OCI-LY3 (cell line): ENCODE measurements around the gene TRPM5.

Source experiments
- H2AFZ ChIP-seq: fragments of 200-600, 300-600 bp; shearing (Covaris generic); 2 replicates; pipeline ENCODE4 v1.6.0; 2014; ENCODE audit warnings: antibody characterized with exemption, low read depth, low read length
- H3K27ac ChIP-seq: fragments of 200-600, 300-600 bp; sonication (generic); 2 replicates; pipeline ENCODE4 v1.5.1; 2014; ENCODE audit warnings: mild to moderate bottlenecking, low read length, moderate library complexity, mixed read lengths
- H3K27me3 ChIP-seq: fragments of 200-600, 300-600 bp; sonication (generic); 2 replicates; pipeline ENCODE4 v1.6.1; 2014; ENCODE audit warnings: low read depth, low read length, mixed read lengths
- H3K36me3 ChIP-seq: fragments of 200-600, 300-600 bp; sonication (generic); replicated peaks from 2 replicates; pipeline ENCODE3; 2014; ENCODE audit warnings: low read depth, low read length, mixed read lengths
- H3K4me1 ChIP-seq: fragments of 300-600, 200-600 bp; sonication (generic); 2 replicates; pipeline ENCODE4 v1.6.1; 2014; ENCODE audit warnings: low read length, mixed read lengths
- H3K4me2 ChIP-seq: fragments of 200-600, 300-600 bp; sonication (generic); 2 replicates; pipeline ENCODE4 v1.6.1; 2014; ENCODE audit warnings: low read length, mixed read lengths
- H3K4me3 ChIP-seq: fragments of 300-600, 200-600 bp; sonication (generic); 2 replicates; pipeline ENCODE4 v1.5.1; 2014; ENCODE audit warnings: antibody characterized with exemption, mild to moderate bottlenecking, low read length, moderate library complexity
- H3K79me2 ChIP-seq: fragments of 300-600, 200-600 bp; shearing (Covaris generic); 2 replicates; pipeline ENCODE4 v1.6.1; 2014; ENCODE audit warnings: mild to moderate bottlenecking, low read length, mixed read lengths
- H3K9ac ChIP-seq: fragments of 300-600, 200-600 bp; shearing (Covaris generic); 2 replicates; pipeline ENCODE4 v1.6.0; 2014; ENCODE audit warnings: mild to moderate bottlenecking, low read length, moderate library complexity
- H3K9me3 ChIP-seq: fragments of 200-600, 300-600 bp; shearing (Covaris generic); 2 replicates; pipeline ENCODE4 v1.6.1; 2014; ENCODE audit warnings: low read length, mixed read lengths; ENCODE audit not compliant: insufficient read depth
- H4K20me1 ChIP-seq: fragments of 200-600, 300-600 bp; sonication (generic); 2 replicates; pipeline ENCODE4 v1.6.1; 2016; ENCODE audit warnings: low read length, mixed read lengths; ENCODE audit not compliant: insufficient read depth
- EZH2phosphoT487 ChIP-seq: fragments of 200-600 bp; shearing (Covaris generic); IDR thresholded peaks from 2 replicates; pipeline ENCODE4 v1.6.1; 2018; ENCODE audit warnings: antibody characterized with exemption, mixed run types, low read depth
- TF ChIP-seq, protein P1 (sequence below): fragments of 200-600, 300-600 bp; sonication (generic); IDR thresholded peaks from 2 replicates; pipeline ENCODE4 v1.5.1; 2014; ENCODE audit warnings: antibody characterized with exemption, low read length, low read depth

Gene TRPM5

DNA sequence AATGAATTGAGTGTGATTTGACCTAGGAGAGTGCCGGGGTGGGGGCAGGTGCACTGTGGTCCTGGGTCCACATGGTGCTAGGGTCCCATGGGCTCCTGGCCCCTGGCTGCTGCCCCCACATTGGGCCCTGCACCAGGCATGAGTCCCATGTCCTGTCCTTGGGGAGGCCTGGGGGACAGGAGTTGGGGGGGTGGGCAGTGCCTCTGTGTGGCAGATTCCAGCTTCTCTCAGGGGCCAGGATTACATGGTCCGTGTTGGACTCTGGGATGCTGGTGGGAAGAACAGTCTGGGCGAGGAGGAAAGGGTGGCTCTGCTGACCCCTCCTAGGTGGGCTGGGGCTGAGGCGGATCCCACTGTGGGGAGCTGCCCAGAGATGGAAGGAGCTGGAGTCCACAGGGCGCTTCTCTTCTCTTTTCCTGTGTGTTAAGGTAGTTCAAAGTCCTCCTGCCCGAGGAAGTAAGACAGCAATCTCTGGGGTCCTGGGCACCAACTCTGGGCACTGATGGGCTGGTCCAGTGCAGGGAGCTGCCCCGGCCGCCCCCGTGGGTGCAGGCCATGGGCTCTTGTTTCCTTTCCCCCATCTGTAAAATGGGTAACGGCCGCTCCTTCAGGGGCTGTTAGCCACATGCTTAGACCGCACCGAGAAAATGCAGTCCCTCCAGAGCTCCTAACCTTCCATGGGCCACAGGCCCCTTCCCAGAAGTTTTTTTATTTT is 20.3 kb upstream of the TRPM5 start:
- no peak overlapping the region for H3K9ac ChIP-seq
- TF ChIP-seq, protein P1, sequence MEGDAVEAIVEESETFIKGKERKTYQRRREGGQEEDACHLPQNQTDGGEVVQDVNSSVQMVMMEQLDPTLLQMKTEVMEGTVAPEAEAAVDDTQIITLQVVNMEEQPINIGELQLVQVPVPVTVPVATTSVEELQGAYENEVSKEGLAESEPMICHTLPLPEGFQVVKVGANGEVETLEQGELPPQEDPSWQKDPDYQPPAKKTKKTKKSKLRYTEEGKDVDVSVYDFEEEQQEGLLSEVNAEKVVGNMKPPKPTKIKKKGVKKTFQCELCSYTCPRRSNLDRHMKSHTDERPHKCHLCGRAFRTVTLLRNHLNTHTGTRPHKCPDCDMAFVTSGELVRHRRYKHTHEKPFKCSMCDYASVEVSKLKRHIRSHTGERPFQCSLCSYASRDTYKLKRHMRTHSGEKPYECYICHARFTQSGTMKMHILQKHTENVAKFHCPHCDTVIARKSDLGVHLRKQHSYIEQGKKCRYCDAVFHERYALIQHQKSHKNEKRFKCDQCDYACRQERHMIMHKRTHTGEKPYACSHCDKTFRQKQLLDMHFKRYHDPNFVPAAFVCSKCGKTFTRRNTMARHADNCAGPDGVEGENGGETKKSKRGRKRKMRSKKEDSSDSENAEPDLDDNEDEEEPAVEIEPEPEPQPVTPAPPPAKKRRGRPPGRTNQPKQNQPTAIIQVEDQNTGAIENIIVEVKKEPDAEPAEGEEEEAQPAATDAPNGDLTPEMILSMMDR, result no peak
- TF ChIP-seq EZH2phosphoT487, result no peak
- no peak overlapping the region for H3K27ac ChIP-seq
- H4K20me1 ChIP-seq, result no peaks in the 10 kb centered on the region
- H3K27me3 ChIP-seq, result no peaks in the 10 kb centered on the region
- H3K4me1 ChIP-seq, result no peaks in the 10 kb centered on the region
- no peaks in the 10 kb centered on the region for H3K36me3 ChIP-seq
- no peaks in the 10 kb centered on the region for H3K79me2 ChIP-seq
- H3K4me3 ChIP-seq, result no peak overlapping the region
- H3K9me3 ChIP-seq, result no peaks in the 10 kb centered on the region
- H3K4me2 ChIP-seq, result no peak overlapping the region
- no peak overlapping the region for H2AFZ ChIP-seq

DNA sequence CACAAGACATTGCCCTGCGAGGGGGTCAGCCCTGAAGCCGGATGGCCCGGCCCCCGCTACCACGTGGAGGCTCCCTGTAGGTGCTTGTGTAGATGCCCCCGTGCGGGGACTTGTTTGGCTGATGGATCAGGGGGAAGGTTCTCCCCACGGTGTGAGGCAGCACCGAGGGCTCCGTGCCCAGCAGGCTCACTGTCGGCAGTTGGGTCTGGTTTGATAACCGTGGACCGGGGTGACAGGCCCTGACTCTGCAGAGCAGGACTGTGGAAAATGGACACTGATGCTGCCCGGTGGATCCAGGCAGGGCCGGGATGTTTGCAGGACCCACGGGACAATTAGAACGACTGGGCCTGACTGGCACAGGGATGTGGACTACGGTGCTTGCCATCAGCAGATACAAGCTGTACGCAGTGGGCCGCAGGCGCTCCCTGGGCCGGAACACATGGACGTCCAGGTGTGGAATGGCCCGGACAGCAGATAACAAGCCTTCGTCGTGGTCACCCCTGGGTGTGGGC is 19.5 kb upstream of the TRPM5 start:
- no peak overlapping the region for H3K4me2 ChIP-seq
- H2AFZ ChIP-seq, result no peak overlapping the region
- H3K9ac ChIP-seq, result no peak overlapping the region
- H3K79me2 ChIP-seq, result no peaks in the 10 kb centered on the region
- H3K27ac ChIP-seq, result no peak overlapping the region
- no peaks in the 10 kb centered on the region for H3K27me3 ChIP-seq
- TF ChIP-seq, protein P1, result no peak
- TF ChIP-seq EZH2phosphoT487, result no peak
- H3K36me3 ChIP-seq, result no peaks in the 10 kb centered on the region
- no peaks in the 10 kb centered on the region for H3K4me1 ChIP-seq
- H3K4me3 ChIP-seq, result no peak overlapping the region
- no peaks in the 10 kb centered on the region for H3K9me3 ChIP-seq
- no peaks in the 10 kb centered on the region for H4K20me1 ChIP-seq

- H3K4me1 ChIP-seq, result no peaks in the 10 kb centered on the region
- no peak overlapping the region for H2AFZ ChIP-seq
- no peaks in the 10 kb centered on the region for H3K9me3 ChIP-seq
- no peak for TF ChIP-seq EZH2phosphoT487
- TF ChIP-seq, protein P1, result no peak
- H3K36me3 ChIP-seq, result no peaks in the 10 kb centered on the region
- no peaks in the 10 kb centered on the region for H3K79me2 ChIP-seq
- no peaks in the 10 kb centered on the region for H4K20me1 ChIP-seq
- H3K4me3 ChIP-seq, result no peak overlapping the region
- H3K27me3 ChIP-seq, result no peaks in the 10 kb centered on the region
- no peak overlapping the region for H3K27ac ChIP-seq
- H3K4me2 ChIP-seq, result no peak overlapping the region
- no peak overlapping the region for H3K9ac ChIP-seq
Measured at GRCh38 chr11:2462986-2463765, 18.9 kb upstream of the TRPM5 start.

DNA sequence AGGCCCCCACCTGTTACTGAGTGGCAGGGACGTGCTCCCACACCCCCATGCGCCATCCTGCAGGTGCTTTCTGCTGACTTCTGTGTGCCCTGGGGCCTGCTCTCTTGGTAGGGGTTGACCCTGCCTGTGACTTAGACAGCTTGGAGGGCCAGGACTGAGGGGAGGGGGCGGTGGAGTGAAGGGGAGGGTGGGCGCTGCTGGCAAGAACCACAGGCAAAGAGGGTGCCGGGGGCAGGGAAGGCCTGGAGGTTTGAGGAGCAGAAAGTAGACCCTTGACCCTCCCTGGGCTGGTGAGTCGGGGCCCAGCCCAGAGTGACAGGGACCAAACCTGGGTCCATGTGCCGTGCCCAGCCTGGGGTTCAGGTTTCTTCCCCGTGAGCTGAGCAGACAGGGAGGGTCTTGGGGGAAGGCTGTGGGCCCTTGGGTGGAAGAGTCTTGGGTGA is 18.2 kb upstream of the TRPM5 start:
- Histone ChIP-seq H3K27me3 (no peaks in the 10 kb centered on the region), H3K79me2 (no peaks in the 10 kb centered on the region), H3K9ac (no peak overlapping the region)

More for the DNA sequence above, 18.2 kb upstream of the TRPM5 start:
- no peaks in the 10 kb centered on the region for H4K20me1 ChIP-seq
- no peak overlapping the region for H3K27ac ChIP-seq
- no peaks in the 10 kb centered on the region for H3K36me3 ChIP-seq
- H3K4me1 ChIP-seq, result no peaks in the 10 kb centered on the region
- TF ChIP-seq, protein P1, result no peak
- TF ChIP-seq EZH2phosphoT487, result no peak
- no peak overlapping the region for H3K4me2 ChIP-seq
- no peak overlapping the region for H3K4me3 ChIP-seq
- no peaks in the 10 kb centered on the region for H3K9me3 ChIP-seq
- H2AFZ ChIP-seq, result no peak overlapping the region
